Motor neuron (in vitro differentiated cells): ENCODE results near the gene CCDC9B. TPM values are rescaled to one million over a fixed set of nuclear protein-coding genes. Genes with fewer than 3 reads are reported as not detected.
A peak's percentile ranks its signal among the peaks of the same experiment; 100 is the strongest.

ENCODE experiments used
- ATAC-seq, 8 experiments: fragments of 200-7000 bp; cut with Tn5 transposase; replicated peaks in 6 of 8; 2 replicates each; pipeline ENCODE4 v1.8.0; 2021; ENCODE audit warnings: mild to moderate bottlenecking in 8 of 8, moderate library complexity in 8 of 8
- H3K27ac ChIP-seq, 2 donors: fragments of 250-450 bp; sonication (Bioruptor Pico); 2 replicates each; pipeline ENCODE4 v1.9.0; 2021; ENCODE audit warnings: antibody characterized with exemption in 2 of 2, mild to moderate bottlenecking in 2 of 2, moderate library complexity in 1 of 2
- H3K4me1 ChIP-seq, 2 donors: fragments of 250-450 bp; sonication (Bioruptor Pico); replicated peaks in 1 of 2; 2 replicates each; pipeline ENCODE4 v1.6.1; 2021; ENCODE audit warnings: antibody characterized with exemption in 2 of 2, mild to moderate bottlenecking in 2 of 2, moderate library complexity in 1 of 2
- H3K4me3 ChIP-seq, 5 donors: fragments of 250-450 bp; sonication (Bioruptor Pico); 2 replicates each; pipeline ENCODE4 v1.9.0; 2021; ENCODE audit warnings: antibody characterized with exemption in 5 of 5, mild to moderate bottlenecking in 5 of 5, moderate library complexity in 4 of 5
- WGBS, 10 experiments: fragments of 450-650 bp; shearing (Covaris generic); methylation state at CpG; one replicate each; pipeline ENCODE4 v1.0.0; 2022; 5-methylcytosine and 5-hydroxymethylcytosine counted together
- in situ Hi-C, 9 experiments: fragments of 400-800 bp; cut with MboI; loops; one replicate each; pipeline ENCODE4 v1.15.0; 2021; ENCODE audit warnings: low sequenced_read_pairs in 9 of 9, low pct_unique_long_range_greater_than_20kb in 2 of 9; ENCODE audit not compliant: unreplicated experiment in 9 of 9
- total RNA-seq, 8 experiments: library from RNA; unstranded; fragments of 300-600 nt; gene quantifications; 2 replicates each; pipeline versions ENCODE4 v1.2.3 to v1.2.4, GENCODE V29; 2022

CCDC9B gene
- total RNA-seq, 8 experiments from 2014 or later: 0.50 to 32.6 (median 1.9) TPM

DNA sequence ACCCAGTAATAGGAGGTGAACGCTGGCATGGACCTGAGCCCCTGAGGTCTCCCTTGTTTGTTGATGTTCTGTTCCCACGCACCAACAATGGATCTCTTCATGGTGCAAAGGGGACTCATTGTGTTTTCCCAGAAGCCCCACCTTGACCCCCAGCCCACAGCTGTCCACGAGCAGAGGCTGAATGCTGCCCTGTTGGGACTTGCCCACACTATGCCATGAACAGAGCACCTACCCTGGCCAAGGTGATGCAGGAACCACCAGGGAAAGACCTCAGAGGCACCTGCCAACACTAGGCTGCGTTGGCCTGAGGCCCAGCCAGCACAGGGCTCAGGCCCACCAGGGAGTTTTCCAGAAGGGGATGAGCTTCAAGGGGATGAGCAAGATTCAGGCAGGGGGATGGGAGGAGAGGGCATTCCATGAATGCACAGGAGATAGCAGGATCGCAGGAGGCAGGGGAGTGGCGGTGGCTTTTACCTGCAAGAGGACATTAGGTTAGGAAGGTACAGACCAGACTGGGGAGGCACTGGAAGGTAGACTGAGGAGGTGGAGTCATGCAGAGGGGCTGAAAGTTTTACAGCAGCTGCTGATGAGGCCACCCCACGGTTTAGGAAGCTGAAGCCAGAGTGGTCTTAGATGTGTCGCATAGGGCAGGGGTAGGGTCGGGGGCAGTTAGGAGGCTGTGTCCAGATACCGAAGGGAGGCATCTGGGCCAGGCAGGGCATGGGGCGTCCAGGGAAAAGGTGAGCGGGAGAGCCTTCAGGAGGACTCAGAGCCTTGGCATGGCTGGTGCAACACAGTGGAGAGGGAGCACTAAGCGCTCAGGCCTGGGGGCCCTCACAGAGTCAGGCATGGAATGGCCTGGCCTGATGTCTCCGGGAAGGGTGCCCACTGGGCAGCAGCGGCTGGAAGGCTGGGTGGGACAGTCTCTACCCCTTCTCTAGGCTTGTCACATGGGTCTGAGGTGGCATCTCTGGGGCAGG, 6.1 kb upstream of the CCDC9B start:
- Histone ChIP-seq H3K4me3 (no peak overlapping the region), H3K4me1 (no peaks in the 10 kb centered on the region), H3K27ac (no peak overlapping the region)
- ATAC-seq: no peak
- in situ Hi-C loops: no loop called here
- WGBS, 10 experiments: 60 to 100% (median 85%) methylated on average over 1 to 4 of the region's 15 CpGs; no CpG with 5 or more reads in 4 of the 10 experiments

DNA sequence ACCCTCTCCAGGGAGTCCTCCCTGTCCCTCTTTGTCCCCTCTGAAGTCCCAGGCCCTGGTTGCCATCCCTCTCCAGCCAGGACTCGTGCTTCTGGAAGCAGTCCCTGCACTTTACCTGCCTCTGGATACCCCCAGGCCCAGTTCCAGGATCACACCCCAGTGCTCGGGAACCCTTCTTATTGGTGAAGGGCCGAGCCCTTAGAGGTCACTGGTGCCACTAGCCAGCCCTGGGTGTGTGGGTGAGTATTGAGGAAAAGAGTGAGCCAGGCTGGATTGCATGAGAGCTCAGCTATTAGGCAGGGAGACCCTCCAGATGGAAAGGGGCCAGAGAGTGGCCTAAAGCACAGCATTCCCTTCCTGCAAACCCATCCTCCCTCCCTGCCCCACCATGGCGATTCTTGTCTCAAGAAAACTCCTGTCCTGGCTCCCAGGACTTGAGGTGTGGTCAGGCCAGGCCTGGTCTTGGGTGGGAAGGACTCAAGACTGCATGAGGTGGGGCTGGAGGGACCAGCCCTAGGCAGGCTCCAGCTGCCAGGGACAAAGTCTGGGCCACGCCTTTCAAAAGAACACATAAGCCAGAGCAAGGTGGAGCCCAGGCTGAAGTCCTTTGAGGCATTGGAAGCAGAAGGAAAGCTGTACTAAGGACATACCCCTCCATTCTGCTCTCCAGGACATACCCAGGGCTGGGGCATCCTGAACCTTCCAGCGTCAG, 5.3 kb upstream of the CCDC9B start:
- peak in 3 of 8 experiments; percentile 14 to 73 (median 41) for ATAC-seq
- 20 to 100% (median 60%) methylated on average over 1 of the region's 6 CpGs; no CpG with 5 or more reads in 5 of the 10 experiments for WGBS, 10 experiments
- in situ Hi-C loops: no loop called here
- no peak overlapping the region for H3K4me3 ChIP-seq
- H3K4me1 ChIP-seq: peaks cover 3% of the 10 kb centered on the region in 2 donors
- H3K27ac ChIP-seq: no peak overlapping the region

DNA sequence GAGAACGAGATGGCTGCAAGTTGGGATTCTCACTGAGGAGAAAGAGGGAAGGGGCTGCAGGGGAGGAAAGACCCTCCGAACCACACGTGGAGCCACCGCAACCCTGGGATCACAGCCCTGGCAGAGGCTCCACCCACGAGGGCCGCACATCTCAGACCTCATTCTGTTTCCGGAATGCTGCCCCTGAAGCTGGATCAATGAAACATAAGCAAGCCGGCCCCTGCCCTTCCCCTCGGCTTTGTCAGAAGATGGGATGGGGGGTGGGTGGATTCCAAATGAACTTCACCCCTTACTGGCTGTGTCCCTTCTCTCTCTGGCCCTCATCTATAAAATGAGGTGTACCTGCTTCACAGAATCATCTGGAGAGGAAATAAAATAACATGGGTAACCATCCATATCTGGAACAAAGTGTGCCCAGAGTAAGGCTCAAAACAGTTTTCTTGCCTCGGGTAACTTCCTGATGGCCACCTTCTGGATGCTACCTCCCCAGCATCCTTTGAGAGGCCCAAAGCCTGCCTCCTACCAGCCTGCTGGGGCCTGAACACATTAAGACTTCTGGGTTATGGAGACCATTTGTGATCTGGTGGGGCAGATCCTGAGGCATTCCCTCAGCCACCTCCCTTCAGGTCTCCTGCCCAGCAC, 4.6 kb upstream of the CCDC9B start:
- 40 to 88% (median 60%) methylated on average over 1 of the region's 10 CpGs; no CpG with 5 or more reads in 7 of the 10 experiments for WGBS, 10 experiments
- Histone ChIP-seq H3K4me1 (peaks cover 10% of the 10 kb centered on the region in 2 donors), H3K27ac (no peak overlapping the region), H3K4me3 (no peak overlapping the region)
- no peak for ATAC-seq
- in situ Hi-C loops: no loop called here

DNA sequence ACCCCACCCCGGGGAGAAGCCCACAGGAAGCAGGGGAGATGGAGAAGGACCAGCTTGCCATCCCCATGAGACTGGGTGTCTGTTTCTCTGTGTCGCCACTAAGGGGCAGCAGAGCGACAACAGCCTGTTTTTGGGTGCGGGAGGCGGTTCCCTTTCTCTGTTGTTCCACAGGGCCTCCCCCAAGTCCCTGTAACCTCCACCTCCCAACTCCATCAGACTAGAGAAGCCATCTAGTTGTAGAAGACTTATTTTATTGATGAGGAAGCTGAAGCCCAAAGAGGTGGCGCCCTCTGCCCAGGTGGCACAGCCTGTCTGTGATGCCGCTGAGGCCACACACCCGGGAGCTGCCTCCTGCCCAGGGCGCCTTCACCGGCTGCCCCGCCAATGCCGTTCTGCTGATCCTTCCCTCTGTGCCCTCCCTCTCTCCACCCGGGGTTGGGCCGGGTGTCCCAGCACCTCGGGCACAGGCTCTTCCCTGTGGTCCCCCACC, 3.9 kb upstream of the CCDC9B start:
- no peak overlapping the region for H3K4me3 ChIP-seq
- in situ Hi-C loops: no loop called here
- WGBS, 10 experiments: 43 to 86% methylated on average over 4 to 9 of the region's 15 CpGs; no CpG with 5 or more reads in 8 of the 10 experiments
- H3K27ac ChIP-seq: no peak overlapping the region
- peak in 3 of 8 experiments; percentile 4 to 50 (median 7) for ATAC-seq
- peaks cover 16 to 17% of the 10 kb centered on the region in 2 donors for H3K4me1 ChIP-seq

DNA sequence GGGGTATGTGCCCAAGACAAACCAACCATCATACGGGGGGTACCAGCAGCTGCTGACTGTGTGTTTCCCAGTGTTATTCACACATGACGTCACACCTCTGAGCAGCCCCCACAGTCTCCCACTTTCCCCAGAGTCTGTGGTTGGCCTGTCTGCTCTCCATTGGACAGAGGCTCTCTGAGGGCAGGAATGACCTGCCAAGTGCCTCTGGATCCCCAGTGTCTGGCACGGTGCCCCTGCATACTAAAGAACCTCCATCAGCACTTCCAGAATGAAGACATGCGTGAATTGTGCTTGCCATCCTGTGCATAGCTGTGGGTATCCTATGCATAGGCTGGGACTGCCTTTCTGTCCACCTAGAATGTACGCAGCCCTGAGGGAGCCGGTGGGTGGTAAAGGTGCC, 3.5 kb upstream of the CCDC9B start:
- in situ Hi-C loops: no loop called here
- Histone ChIP-seq H3K4me3 (no peak overlapping the region), H3K4me1 (peaks cover 19 to 20% of the 10 kb centered on the region in 2 donors), H3K27ac (no peak overlapping the region)
- ATAC-seq: no peak
- WGBS, 10 experiments: 37 to 100% (median 60%) methylated on average over 1 to 4 of the region's 6 CpGs; no CpG with 5 or more reads in 2 of the 10 experiments

DNA sequence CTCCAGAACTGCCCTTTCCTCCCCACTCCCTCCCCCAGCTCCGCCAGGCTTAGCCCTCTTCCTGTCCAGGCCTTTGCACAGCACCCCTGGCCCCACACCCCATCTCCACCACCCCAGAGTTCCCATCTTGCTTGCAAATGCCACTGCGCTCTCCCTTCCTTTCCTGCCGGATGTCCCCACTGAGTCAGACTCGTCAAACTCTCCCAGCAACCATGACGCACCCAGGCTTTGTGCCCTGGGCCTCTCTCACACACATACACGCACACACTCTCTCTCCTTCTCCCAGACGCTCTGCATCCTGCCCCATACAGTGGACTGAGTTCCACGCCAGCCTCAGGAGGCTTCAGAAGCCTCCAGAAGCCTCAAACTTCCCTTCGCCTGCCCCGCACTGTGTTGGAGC, 2.8 kb upstream of the CCDC9B start:
- in situ Hi-C loops: no loop called here
- 40 to 100% methylated on average over 1 to 2 of the region's 10 CpGs; no CpG with 5 or more reads in 8 of the 10 experiments for WGBS, 10 experiments
- H3K4me1 ChIP-seq: peaks cover 19 to 20% of the 10 kb centered on the region in 2 donors
- ATAC-seq: peak in 3 of 8 experiments; percentile 9 to 52 (median 17)
- H3K4me3 ChIP-seq: no peak overlapping the region
- no peak overlapping the region for H3K27ac ChIP-seq

DNA sequence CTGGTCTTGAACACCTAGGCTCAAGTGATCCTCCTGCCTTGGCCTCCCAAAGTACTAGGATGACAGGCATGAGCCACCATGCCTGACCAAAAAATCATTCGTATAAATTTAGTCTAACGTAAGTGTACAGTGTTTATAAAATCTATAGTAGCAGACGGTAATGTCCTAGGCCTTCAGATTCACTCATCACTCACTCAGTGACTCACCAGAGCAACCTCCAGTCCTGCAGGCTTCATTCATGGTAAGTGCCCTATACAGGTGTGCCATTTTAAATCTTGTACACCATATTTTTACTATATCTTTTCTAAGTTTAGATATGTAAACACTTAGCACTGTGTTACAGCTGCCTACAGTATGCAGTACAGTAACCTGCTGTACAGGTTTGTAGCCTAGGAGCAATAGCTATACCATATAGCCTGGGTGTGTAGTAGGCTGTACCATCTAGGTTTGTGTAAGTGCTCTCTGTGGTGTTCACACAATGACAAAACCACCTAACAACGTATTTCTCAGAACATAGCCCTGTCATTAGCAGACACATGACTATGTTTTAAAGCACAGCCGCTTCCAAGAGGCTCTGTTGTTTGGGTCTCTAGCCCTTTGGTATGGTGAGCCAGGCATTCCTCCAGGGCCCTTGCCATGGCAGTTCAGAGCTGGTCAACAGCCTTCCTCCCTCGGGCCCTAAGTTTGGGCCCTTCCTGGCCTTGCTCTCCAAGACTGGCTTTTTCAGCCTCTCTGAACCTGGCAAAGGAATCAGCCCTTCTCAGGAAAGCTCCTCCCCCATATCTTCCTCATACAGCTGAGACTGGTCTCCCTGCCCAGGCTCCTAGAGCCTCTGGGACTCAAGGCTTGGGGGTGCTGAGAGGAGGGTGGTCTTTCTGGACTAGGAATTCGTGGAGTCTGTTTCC, 1.9 kb upstream of the CCDC9B start:
- Histone ChIP-seq H3K4me1 (peaks cover 25 to 26% of the 10 kb centered on the region in 2 donors), H3K4me3 (no peak overlapping the region), H3K27ac (no peak overlapping the region)
- in situ Hi-C loops: no loop called here
- 0 to 93% (median 56%) methylated on average over 1 to 7 of the region's 7 CpGs; no CpG with 5 or more reads in 1 of the 10 experiments for WGBS, 10 experiments
- no peak for ATAC-seq

DNA sequence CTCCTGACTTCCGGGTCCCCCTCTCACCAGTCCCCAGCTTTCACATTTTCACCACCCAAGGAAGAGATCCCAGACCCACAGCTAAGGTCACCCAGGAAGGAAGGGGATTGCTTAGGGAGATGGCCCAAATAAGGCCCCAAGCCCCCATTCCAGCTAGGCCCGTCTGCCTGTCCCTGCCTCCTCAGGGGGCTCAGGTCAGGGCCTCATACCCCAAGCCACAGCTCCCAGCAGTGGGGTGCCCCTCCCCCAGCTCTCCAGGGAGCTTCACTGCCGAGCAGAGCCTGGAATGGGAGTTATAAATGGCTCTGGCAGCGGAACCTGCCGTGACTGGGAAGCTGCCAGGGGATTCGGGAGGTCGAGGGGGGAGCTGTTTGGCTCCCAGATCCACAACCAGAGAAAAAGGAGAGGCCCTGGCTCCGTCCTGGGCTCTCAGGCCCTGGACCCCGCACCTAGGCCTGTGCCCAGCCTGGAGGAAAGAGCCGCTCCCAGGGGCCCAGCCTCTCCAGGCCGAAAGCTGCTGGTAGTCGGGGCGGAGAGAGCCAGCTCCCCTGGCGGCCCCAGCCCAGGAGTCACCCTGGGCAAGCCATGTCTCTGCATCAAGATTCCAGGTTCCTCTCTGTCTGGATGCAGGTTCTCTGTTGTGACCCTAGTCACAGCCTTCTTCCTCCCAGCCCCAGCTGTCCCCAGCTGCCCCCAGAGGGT, 550 bp downstream of the CCDC9B start:
- in situ Hi-C loops: no loop called here
- ATAC-seq: peak; percentile 26 to 57 (median 49)

DNA sequence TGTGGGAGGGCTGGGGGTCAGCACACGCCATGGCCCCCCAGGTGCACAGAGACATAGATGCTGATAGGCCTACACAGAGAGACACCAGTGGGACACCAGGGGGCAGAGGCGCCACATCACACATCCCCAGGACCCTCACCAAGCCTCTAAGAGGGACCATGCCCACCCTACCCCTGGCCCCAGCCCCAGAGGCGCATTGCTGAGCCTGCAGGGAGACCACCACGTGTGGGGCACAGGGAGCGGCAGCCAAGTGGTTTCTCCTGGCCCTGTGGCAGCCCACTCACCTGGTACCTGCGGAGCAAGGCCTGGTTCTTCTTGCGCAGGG, 1.2 kb downstream of the CCDC9B start:
- Histone ChIP-seq H3K4me1 (peaks cover 26 to 31% of the 10 kb centered on the region in 2 donors), H3K4me3 (no peak overlapping the region), H3K27ac (no peak overlapping the region)
- ATAC-seq: peak in 2 of 8 experiments; percentile 3 to 21
- in situ Hi-C loops: no loop called here
- WGBS, 10 experiments: 83 to 92% (median 83%) methylated on average over 1 to 2 of the region's 7 CpGs; no CpG with 5 or more reads in 7 of the 10 experiments

More for the DNA sequence above, 550 bp downstream of the CCDC9B start:
- Histone ChIP-seq H3K27ac (peak overlapping the region; percentile 57 to 72), H3K4me1 (peaks cover 26 to 31% of the 10 kb centered on the region in 2 donors), H3K4me3 (no peak overlapping the region)
- WGBS, 10 experiments: 0 to 60% (median 46%) methylated on average over 1 to 7 of the region's 14 CpGs; no CpG with 5 or more reads in 6 of the 10 experiments

DNA sequence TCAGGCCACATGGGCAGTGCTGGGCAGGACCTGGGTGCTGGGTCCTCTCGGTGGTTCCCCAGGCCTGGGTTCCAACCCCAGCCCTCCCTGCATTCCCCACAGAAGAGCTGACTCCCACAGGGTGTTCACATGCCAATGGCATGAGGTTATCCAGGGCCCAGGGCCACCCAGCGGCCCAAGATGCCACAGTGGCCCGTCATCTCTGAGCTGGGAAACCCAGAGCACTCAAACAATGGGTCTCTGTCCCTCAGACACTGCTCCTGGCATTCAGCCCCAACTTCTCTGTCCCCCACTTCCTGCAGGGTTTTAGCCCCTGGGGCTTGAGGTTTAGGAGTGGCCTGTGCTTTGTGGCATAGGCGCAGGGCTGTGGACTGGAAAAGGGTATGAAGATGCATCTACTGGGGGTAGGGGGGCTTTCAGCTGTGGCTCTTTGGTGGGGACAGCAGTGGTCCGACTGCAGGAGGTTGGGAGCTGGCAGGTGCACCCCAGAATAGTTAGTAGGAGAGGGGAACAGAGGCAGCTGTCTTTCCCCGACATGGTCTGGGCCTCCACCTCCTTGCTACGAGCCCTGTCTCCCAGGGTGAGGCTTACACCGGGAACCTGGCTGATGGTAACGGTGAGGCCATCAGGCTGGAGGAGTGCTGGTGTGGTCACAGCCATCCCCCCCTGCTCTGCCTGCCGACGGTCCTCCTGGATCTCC, 1.7 kb downstream of the CCDC9B start:
- ATAC-seq: no peak
- Histone ChIP-seq H3K27ac (no peak overlapping the region), H3K4me3 (no peak overlapping the region), H3K4me1 (peaks cover 31% of the 10 kb centered on the region in 2 donors)
- in situ Hi-C loops: no loop called here
- WGBS, 10 experiments: 34 to 100% (median 78%) methylated on average over 2 to 4 of the region's 11 CpGs; no CpG with 5 or more reads in 5 of the 10 experiments

DNA sequence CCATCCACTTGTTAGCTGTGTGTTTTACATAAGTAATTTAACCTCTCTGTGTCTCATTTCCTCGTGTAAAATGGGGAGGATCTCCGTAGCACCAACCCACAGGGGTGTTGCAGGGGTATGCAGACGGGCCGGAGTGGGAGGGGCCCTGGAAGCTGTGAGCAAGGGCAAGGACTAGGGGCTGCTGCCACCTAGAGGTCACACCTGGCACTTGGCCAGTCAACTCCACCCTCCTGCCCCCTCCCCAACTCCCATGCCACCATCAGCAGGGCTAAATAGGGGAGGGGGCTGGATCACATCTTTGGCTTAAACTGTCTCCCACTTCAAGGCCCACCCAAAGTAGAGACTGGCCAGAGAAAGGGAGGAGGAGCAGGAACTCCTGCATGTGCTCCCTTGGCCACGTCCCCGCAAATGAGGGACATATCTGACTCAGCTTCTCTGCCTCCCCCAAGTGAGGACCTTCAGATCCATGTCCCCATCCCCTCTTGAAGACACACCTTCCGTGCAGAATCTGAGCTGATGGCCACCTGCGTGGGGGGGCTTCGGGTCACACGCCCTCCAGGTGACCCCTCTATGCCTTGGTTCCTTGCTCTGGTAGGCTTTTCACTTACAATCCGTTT, 2.6 kb downstream of the CCDC9B start:
- WGBS, 10 experiments: 0 to 60% (median 10%) methylated on average over 1 to 5 of the region's 11 CpGs; no CpG with 5 or more reads in 3 of the 10 experiments
- Histone ChIP-seq H3K27ac (no peak overlapping the region), H3K4me1 (peaks cover 31 to 35% of the 10 kb centered on the region in 2 donors), H3K4me3 (no peak overlapping the region)
- in situ Hi-C loops: no loop called here
- ATAC-seq: peak; percentile 25 to 76 (median 53)
